Measurements from ENCODE around the gene C2orf76.
"Not testable (repeated sequence)": the region's sequence is repeated elsewhere in the genome, so short reads cannot be mapped to it uniquely, and the experiment has no call there.

C2orf76 gene

GRCh38 chr2:119291588-119292167 lies 75.0 kb downstream of the C2orf76 start:
- no peak for DNase-seq

DNA sequence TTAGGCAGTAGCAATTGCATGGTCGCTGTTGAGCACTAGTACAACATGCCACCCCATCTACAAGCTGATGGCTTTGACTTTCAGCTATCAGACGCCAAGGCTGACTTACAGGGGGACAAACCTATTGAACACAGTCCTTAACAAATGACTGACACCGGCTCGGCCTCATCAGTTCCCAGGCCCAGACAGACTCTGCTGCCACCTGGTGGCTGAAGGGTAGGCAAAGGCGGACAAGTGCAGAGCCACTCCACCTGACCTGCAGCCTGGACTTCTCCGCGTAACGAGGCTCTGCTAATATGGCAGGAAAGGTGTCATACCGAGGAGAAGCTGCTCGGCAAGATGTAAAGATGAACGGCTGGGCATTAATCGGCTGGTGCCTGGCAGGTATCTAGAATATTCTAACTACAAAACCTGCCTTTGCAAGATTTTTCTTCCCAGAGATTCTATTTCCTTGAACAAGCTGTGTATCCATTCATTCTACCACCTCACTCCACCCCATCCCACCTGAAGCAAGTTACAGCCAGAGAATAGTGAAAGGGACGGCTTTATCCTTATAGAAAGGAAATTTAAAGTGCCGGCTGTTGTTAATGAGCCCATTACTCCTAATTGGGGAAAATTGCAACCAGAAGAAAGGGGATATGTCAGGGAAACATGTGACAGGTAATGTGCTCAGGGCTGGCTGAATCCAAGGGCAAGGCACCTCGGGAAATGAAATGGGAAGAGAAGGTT lies 75.6 kb downstream of the C2orf76 start:
- DNase-seq: peak; percentile 67

- no peak for DNase-seq
Measured at GRCh38 chr2:119289642-119290041, 77.0 kb downstream of the C2orf76 start.

GRCh38 chr2:119289093-119289492 lies 77.5 kb downstream of the C2orf76 start:
- DNase-seq: no peak

- DNase-seq: no peak
Measured at GRCh38 chr2:119288576-119288975, 78.1 kb downstream of the C2orf76 start.

DNA sequence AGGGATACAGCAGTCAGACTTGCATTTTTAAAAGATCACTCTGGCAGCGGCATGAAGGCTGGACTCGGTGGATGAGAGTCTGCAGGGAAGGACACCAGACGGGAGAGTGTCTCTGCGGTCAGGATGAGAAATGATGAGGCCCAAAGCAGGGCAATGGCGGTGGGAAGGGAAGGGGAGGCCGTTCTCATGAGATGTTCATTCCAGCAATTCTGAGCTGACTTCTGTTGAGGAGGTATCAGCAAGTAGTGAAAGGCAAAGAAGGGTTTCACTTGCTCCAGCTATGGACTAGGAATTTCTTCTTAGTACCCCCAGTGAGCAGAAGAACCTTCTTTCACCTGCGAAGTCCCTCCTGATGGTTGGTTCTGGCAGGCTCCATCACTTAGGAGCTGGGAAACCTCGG lies 80.0 kb downstream of the C2orf76 start:
- no peak for DNase-seq

DNA sequence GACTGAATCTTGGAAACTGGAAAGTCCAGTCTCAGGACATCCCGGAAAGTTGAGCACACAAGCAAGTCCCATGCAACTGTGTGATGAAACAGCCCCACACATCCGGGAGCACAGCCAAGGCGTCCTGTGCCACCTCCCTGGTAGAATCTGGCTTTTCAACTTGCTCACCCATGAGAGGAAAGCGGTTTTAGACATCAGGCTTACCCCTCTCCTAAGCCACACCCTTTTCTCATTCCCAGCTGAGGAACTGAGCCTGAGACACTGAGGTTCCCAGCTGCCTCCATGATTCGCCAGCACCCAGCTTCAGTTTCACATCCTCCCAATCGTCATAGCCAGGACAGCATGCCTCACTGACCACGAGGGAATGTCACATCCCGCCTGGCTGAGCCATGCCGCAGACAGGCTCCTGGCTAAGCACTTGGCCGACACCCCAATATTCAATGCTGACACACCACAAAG lies 82.7 kb downstream of the C2orf76 start:
- no peak for DNase-seq

- DNase-seq: no peak
Measured at GRCh38 chr2:119282996-119283511, 83.6 kb downstream of the C2orf76 start.

GRCh38 chr2:119282146-119282995 lies 84.3 kb downstream of the C2orf76 start:
- no peak for DNase-seq

DNA sequence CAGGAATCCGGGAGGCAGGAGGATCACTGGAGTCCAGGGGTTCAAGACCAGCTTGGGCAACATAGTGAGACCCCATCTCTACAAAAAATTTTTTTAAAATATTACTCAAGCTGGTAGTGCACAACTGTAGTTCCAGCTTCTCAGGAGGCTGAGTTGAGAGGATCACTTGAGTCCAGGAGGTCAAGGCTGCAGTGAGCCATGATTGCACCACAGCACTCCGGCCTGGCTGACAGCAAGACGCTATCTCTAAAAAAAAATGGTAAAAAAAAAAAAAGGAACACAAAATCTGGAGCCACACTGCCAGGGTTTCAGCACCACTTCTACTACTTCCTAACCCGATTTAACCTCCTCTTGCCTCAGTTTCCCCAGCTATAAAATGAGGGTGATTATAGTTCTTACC lies 86.0 kb downstream of the C2orf76 start:
- no peak for DNase-seq

- no peak for DNase-seq
Measured at GRCh38 chr2:119279666-119280065, 87.0 kb downstream of the C2orf76 start.

- no peak for DNase-seq
Measured at GRCh38 chr2:119278946-119279345, 87.7 kb downstream of the C2orf76 start.

- DNase-seq: not testable (repeated sequence)
Measured at GRCh38 chr2:119278385-119278784, 88.2 kb downstream of the C2orf76 start.

DNA sequence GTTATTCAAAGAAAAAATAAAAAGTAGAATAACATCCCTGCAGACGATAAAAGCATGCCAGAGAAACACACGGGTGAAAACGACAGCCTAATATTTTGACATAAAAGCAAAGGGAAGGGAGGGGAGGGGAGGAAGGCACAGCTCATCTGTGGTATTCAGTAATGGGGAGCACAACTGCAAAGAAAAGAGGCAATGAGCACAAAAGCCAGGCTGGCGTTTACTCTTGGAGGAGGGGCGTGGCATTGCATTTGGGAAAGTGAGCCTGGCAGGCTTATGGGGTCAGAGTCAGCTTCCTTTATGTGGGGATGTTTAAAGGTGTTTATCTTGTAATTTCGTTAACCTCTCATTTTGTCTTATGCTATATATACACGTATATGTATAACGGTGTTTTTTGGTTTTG lies 89.8 kb downstream of the C2orf76 start:
- no peak for DNase-seq

GRCh38 chr2:119267604-119268003 lies 99.0 kb downstream of the C2orf76 start:
- DNase-seq: no peak

DNA sequence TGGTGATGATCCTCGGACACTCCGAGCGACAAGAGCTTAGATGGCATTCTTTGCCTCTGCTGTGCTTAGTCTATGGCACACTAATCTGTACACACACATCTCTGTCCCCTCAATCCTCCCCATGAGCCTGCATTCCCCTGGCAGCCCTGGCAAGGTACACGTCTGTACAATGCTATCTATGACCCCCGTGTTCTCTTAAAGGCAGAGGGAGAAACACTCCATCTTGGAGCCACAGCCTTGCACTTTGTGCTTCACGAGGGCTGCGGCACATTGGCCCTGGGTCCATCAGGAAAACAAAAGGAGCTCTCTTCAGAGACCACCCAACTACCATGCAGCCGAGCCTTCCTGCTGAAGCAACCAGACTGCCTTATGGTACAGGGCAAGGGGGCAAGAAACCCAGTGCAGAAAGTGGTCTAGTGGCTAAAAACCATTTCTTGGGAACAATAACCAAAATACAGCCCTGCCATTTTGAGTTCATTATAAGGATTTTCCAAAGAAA lies 100.5 kb downstream of the C2orf76 start:
- DNase-seq: no peak

DNA sequence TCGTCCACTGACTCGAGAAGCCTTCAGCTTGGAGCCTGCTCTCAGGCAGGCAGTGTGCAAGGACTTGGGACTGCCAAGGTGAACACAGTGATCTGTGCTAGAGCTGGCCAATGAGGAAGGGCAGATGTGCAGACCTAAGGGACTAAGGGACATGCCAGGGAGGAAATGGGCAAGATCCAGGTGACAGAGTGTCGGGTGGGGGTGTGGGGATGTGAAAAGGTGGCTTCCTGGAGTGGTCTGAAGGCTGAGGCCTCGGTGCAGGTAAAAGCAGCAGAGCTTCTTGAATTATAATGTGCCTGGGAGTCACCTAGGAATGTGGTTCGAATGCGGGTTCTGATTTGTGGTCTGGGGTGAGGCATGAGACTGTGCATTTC lies 101.0 kb downstream of the C2orf76 start:
- no peak for DNase-seq

GRCh38 chr2:119264781-119265692 lies 101.6 kb downstream of the C2orf76 start:
- DNase-seq: no peak

- DNase-seq: no peak
Measured at GRCh38 chr2:119263656-119264055, 103.0 kb downstream of the C2orf76 start.

- DNase-seq: no peak
Measured at GRCh38 chr2:119263025-119263424, 103.6 kb downstream of the C2orf76 start.

GRCh38 chr2:119261493-119262225 lies 105.0 kb downstream of the C2orf76 start:
- no peak for DNase-seq

All from stimulated activated naive CD4-positive, alpha-beta T cell treated with Interleukin-2 at 50 U/mL for 16 hours (primary cell).